Testis (tissue), 2 donors: ENCODE measurements around the gene ZNF786.

Experiments
- CTCF ChIP-seq, 3 experiments: fragments of 450-650 bp in 2 of 3; fragments of 200-600 bp in 1 of 3; sonication (generic) in 1 of 3; IDR thresholded peaks; one replicate each; pipeline ENCODE4 v1.5.1; 2016 to 2019; ENCODE audit warnings: antibody characterized with exemption in 3 of 3, mild to moderate bottlenecking in 2 of 3, moderate library complexity in 1 of 3
- POLR2A ChIP-seq: fragments of 450-650 bp; IDR thresholded peaks from one replicate; pipeline ENCODE4 v1.6.1; 2017; ENCODE audit warnings: antibody characterized with exemption, mild to moderate bottlenecking, moderate library complexity

GRCh38 chr7:149070372-149071125, 20.0 kb downstream of the ZNF786 start:
- TF ChIP-seq CTCF (IDR thresholded peaks at IDR 0.05), result no peak
- no peak for TF ChIP-seq POLR2A
